Activated T-helper 2 cell treated with anti-CD3 and anti-CD28 coated beads, Interferon-gamma antibody, Interleukin-2, Interleukin-4, amounts not matched to agents 10 μg/mL and 5 μg/mL and 100 μg/mL, durations not matched to agents 14 hours and 24 hours and 36 hours (primary cell): Measurements from ENCODE around the gene MYRFL. TPM values are rescaled to one million over a fixed set of nuclear protein-coding genes. Genes with fewer than 3 reads are reported as not detected.
"Not testable (repeated sequence)": the region's sequence is repeated elsewhere in the genome, so short reads cannot be mapped to it uniquely, and the experiment has no call there.

ENCODE experiments used
- DNase-seq: peaks from one replicate; pipeline ENCODE4 v3.0.0; 2021; ENCODE audit warnings: low spot score
- H3K27ac Mint-ChIP-seq: one replicate; pipeline ENCODE4 v1.8.0; 2021; ENCODE audit warnings: mixed read lengths
- H3K27me3 Mint-ChIP-seq: one replicate; pipeline ENCODE4 v1.8.0; 2021; ENCODE audit warnings: low read depth, mixed read lengths
- H3K36me3 Mint-ChIP-seq: one replicate; pipeline ENCODE4 v1.8.0; 2021; ENCODE audit warnings: low read depth, mixed read lengths
- H3K4me1 Mint-ChIP-seq: one replicate; pipeline ENCODE4 v1.8.0; 2021; ENCODE audit warnings: low read depth, mixed read lengths
- H3K4me3 Mint-ChIP-seq: one replicate; pipeline ENCODE4 v1.8.0; 2021; ENCODE audit warnings: low read depth, mild to moderate bottlenecking, moderate library complexity, mixed read lengths
- H3K9me3 Mint-ChIP-seq: one replicate; pipeline ENCODE4 v1.8.0; 2021; ENCODE audit warnings: mixed read lengths
- intact Hi-C: fragments of 100-400 bp; cut with micrococcal nuclease; formaldehyde crosslinking; loops from one replicate; pipeline ENCODE4 v1.15.1; 2023
- total RNA-seq: library from RNA; stranded (reverse); gene quantifications from 2 replicates; pipeline ENCODE4 v1.2.3, GENCODE V29; 2022

The MYRFL gene
- total RNA-seq: not detected in 2 replicates

GRCh38 chr12:69824966-69825560 is at the start of gene MYRFL:
MYRFL (plus strand) TSS chr12:69825227; CDS start chr12:69825518, 291 bp downstream.
- no peak for DNase-seq
- Mint-ChIP-seq H3K4me1 (no peaks in the 10 kb centered on the region), H3K27me3 (peaks cover 6% of the 10 kb centered on the region), H3K36me3 (no peaks in the 10 kb centered on the region), H3K4me3 (no peak within 1 kb of the TSS), H3K27ac (no peak within 1 kb of the TSS), H3K9me3 (no peaks in the 10 kb centered on the region)
- intact Hi-C loops: no loop called here

GRCh38 chr12:69779928-69780327 is 45.1 kb upstream of the MYRFL start:
- peaks cover 5% of the 10 kb centered on the region for H3K9me3 Mint-ChIP-seq
- H3K4me1 Mint-ChIP-seq: no peaks in the 10 kb centered on the region
- H3K27ac Mint-ChIP-seq: no peak overlapping the region
- DNase-seq: no peak
- H3K36me3 Mint-ChIP-seq: peaks cover 18% of the 10 kb centered on the region
- H3K27me3 Mint-ChIP-seq: no peaks in the 10 kb centered on the region
- intact Hi-C loops: no loop called here
- no peak overlapping the region for H3K4me3 Mint-ChIP-seq

GRCh38 chr12:69783365-69783764 is 41.7 kb upstream of the MYRFL start:
- intact Hi-C loops: no loop called here
- H3K4me3 Mint-ChIP-seq: no peak overlapping the region
- peaks cover 32% of the 10 kb centered on the region for H3K36me3 Mint-ChIP-seq
- no peaks in the 10 kb centered on the region for H3K27me3 Mint-ChIP-seq
- no peak for DNase-seq
- peaks cover 5% of the 10 kb centered on the region for H3K9me3 Mint-ChIP-seq
- H3K27ac Mint-ChIP-seq: no peak overlapping the region
- H3K4me1 Mint-ChIP-seq: no peaks in the 10 kb centered on the region

GRCh38 chr12:69789351-69789750 is 35.7 kb upstream of the MYRFL start:
- intact Hi-C loops: no loop called here
- Mint-ChIP-seq H3K4me3 (no peak overlapping the region), H3K4me1 (no peaks in the 10 kb centered on the region), H3K9me3 (peaks cover 39% of the 10 kb centered on the region), H3K27me3 (no peaks in the 10 kb centered on the region), H3K27ac (no peak overlapping the region), H3K36me3 (peaks cover 40% of the 10 kb centered on the region)
- no peak for DNase-seq

GRCh38 chr12:69792533-69792932 is 32.5 kb upstream of the MYRFL start:
- DNase-seq: no peak
- Mint-ChIP-seq H3K36me3 (peaks cover 43% of the 10 kb centered on the region), H3K27me3 (no peaks in the 10 kb centered on the region), H3K4me1 (no peaks in the 10 kb centered on the region), H3K27ac (no peak overlapping the region), H3K4me3 (no peak overlapping the region), H3K9me3 (peaks cover 39% of the 10 kb centered on the region)
- intact Hi-C loops: no loop called here

GRCh38 chr12:69807101-69807897 is 17.7 kb upstream of the MYRFL start:
- peaks cover 39% of the 10 kb centered on the region for H3K9me3 Mint-ChIP-seq
- H3K4me1 Mint-ChIP-seq, DNase-seq, H3K27me3 Mint-ChIP-seq, H3K27ac Mint-ChIP-seq, H3K4me3 Mint-ChIP-seq, intact Hi-C loops: not testable (repeated sequence)
- H3K36me3 Mint-ChIP-seq: peaks cover 45% of the 10 kb centered on the region

GRCh38 chr12:69810870-69811498 is 14.0 kb upstream of the MYRFL start:
- H3K27me3 Mint-ChIP-seq: no peaks in the 10 kb centered on the region
- H3K4me1 Mint-ChIP-seq: peaks cover 1% of the 10 kb centered on the region
- peaks cover 34% of the 10 kb centered on the region for H3K9me3 Mint-ChIP-seq
- H3K36me3 Mint-ChIP-seq: peaks cover 35% of the 10 kb centered on the region
- no peak overlapping the region for H3K4me3 Mint-ChIP-seq
- DNase-seq: no peak
- intact Hi-C loops: no loop called here
- no peak overlapping the region for H3K27ac Mint-ChIP-seq

- no peaks in the 10 kb centered on the region for H3K27me3 Mint-ChIP-seq
- H3K9me3 Mint-ChIP-seq: no peaks in the 10 kb centered on the region
- H3K4me1 Mint-ChIP-seq: peaks cover 3% of the 10 kb centered on the region
- intact Hi-C loops: no loop called here
- no peak overlapping the region for H3K27ac Mint-ChIP-seq
- DNase-seq: no peak
- no peaks in the 10 kb centered on the region for H3K36me3 Mint-ChIP-seq
- H3K4me3 Mint-ChIP-seq: no peak overlapping the region
Observed at GRCh38 chr12:69816082-69816481, 8.9 kb upstream of the MYRFL start.

GRCh38 chr12:69821032-69821455 is 4.0 kb upstream of the MYRFL start:
- Mint-ChIP-seq H3K27me3 (no peaks in the 10 kb centered on the region), H3K27ac (no peak overlapping the region), H3K4me3 (no peak overlapping the region), H3K4me1 (peaks cover 1% of the 10 kb centered on the region), H3K36me3 (no peaks in the 10 kb centered on the region), H3K9me3 (no peaks in the 10 kb centered on the region)
- DNase-seq: no peak
- intact Hi-C loops: no loop called here

- no peaks in the 10 kb centered on the region for H3K36me3 Mint-ChIP-seq
- H3K27me3 Mint-ChIP-seq: no peaks in the 10 kb centered on the region
- no peak for DNase-seq
- H3K4me1 Mint-ChIP-seq: no peaks in the 10 kb centered on the region
- intact Hi-C loops: no loop called here
- H3K9me3 Mint-ChIP-seq: no peaks in the 10 kb centered on the region
- no peak overlapping the region for H3K27ac Mint-ChIP-seq
- H3K4me3 Mint-ChIP-seq: no peak overlapping the region
Observed at GRCh38 chr12:69821456-69822159, 3.4 kb upstream of the MYRFL start.

GRCh38 chr12:69822201-69822860 is 2.7 kb upstream of the MYRFL start:
- intact Hi-C loops: no loop called here
- H3K36me3 Mint-ChIP-seq: no peaks in the 10 kb centered on the region
- no peak overlapping the region for H3K27ac Mint-ChIP-seq
- no peak for DNase-seq
- H3K9me3 Mint-ChIP-seq: no peaks in the 10 kb centered on the region
- no peak overlapping the region for H3K4me3 Mint-ChIP-seq
- H3K27me3 Mint-ChIP-seq: no peaks in the 10 kb centered on the region
- no peaks in the 10 kb centered on the region for H3K4me1 Mint-ChIP-seq

GRCh38 chr12:69824028-69824427 is 999 bp upstream of the MYRFL start:
- Mint-ChIP-seq H3K4me1 (no peaks in the 10 kb centered on the region), H3K4me3 (no peak overlapping the region), H3K9me3 (no peaks in the 10 kb centered on the region), H3K36me3 (no peaks in the 10 kb centered on the region), H3K27ac (no peak overlapping the region), H3K27me3 (no peaks in the 10 kb centered on the region)
- intact Hi-C loops: no loop called here
- DNase-seq: no peak
